Measurements from ENCODE around the gene XPC.
"Not testable (repeated sequence)": the region's sequence is repeated elsewhere in the genome, so short reads cannot be mapped to it uniquely, and the experiment has no call there.

Gene XPC

DNA sequence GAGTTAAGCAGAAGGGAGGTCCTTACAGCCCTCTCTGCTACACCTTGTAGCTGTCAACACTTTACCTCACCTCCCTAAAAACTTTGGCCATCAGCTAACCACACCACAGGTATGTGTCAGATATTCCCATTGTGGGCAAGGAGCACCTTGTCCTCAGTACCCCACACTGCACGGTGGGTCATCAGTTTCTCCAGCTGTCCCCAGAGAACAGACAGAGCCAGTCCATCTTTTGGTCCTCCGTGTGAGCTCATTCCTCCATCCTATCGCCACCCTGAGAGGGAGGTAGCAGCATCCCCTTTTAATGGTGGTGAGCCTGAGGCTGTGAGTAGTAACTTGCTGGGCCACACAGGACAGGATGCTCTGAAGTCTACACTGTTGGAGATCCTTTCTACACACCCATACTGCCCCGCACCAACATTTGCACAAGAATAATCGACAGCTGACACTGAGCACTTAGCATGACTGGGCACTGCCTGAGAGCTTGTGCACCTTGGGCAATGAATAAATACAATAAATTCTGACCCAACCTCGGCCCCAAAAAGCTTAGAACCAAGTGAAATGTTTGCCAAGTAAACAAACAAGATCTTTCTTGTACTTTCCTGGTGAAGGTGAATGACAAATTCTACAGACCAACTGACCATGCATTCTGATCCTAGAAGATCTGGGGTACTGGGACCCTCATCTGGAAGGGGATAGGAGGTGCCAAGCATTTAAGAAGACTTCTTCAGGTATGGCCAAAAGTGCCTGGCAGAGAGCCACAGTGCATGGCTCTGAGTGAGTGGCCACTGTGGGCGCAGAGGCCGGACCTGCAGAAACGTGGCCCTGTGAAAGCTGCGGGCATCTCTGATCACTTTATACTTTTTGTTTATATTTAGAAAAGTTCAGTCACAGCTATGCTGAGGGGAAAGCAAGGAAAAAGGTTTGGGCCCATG, 60.7 kb downstream of the XPC start:
- DNase-seq = no peak

DNA sequence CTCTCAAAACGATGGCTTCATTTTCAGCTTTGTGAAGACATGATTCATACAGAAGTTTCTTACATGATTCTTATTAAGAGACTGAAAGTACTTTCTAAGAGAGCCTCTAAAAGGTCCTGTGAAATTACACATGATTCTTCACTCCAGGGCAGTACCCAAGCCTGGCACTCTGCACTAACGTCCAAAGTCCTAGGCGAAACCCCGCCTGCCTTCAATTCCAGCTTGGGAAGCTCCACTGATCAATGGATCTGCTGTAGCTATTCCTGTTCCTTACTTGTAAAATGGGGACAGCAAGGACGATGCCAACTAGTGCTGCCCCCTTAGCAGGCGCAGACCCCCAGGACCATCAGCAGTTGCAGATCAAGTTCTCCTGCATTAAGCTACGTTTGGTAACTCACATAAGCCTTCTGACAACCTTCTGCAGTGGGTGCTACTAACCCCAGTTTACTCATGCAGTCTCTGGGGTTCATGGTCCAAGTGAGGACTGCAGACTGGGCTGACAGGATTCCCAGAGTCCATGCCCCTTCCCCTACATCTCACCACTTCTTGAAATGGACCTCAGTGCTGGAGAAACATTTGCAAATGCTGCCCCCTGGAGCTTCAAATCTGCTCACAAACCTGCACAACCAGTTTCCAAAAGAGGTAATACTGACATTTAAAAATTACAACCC, 64.3 kb downstream of the XPC start:
- DNase-seq = no peak

DNA sequence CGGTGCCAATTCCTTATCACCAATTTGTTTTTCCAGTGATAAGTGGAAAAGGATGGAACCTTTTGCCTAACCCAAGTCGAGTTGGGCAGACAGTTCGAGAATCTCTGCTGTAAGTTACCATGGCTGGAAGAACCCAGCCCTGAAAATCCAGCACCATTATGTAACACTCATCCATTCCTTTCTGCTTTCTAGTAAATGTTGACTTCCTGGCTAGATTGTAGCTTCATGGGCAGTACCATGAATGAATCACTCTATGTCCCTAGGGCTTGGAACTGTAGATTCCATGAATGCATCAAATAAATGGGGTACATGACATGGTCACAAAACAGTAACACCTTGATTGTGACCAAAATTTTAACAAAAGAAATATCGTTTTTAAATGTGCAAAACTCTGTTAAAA, 67.7 kb downstream of the XPC start:
- DNase-seq = no peak

- not testable (repeated sequence) for DNase-seq
Measured at GRCh38 chr3:14109821-14110220, 68.6 kb downstream of the XPC start.

GRCh38 chr3:14097616-14098391, 80.6 kb downstream of the XPC start:
- DNase-seq = no peak

GRCh38 chr3:14096742-14097141, 81.7 kb downstream of the XPC start:
- DNase-seq = no peak
